Neural progenitor cell (in vitro differentiated cells): Measurements from ENCODE around the gene SIGMAR1. TPM values are rescaled to one million over a fixed set of nuclear protein-coding genes. Genes with fewer than 3 reads are reported as not detected.

ENCODE experiments used
- DNase-seq: peaks from one replicate; pipeline ENCODE4 v3.0.0-alpha.2; 2016; ENCODE audit warnings: low spot score
- H2AFZ ChIP-seq: fragments of 200-600 bp; sonication (generic); replicated peaks from 2 replicates; pipeline ENCODE4 v1.6.1; 2016; ENCODE audit warnings: antibody characterized with exemption
- H3F3A ChIP-seq: fragments of 200-600 bp; sonication (generic); 2 replicates; pipeline ENCODE4 v1.6.1; 2016; ENCODE audit warnings: antibody characterized with exemption, low read depth
- H3K27ac ChIP-seq: fragments of 200-600 bp; sonication (generic); 2 replicates; pipeline ENCODE4 v1.5.1; 2016; ENCODE audit warnings: mild to moderate bottlenecking
- H3K27me3 ChIP-seq: fragments of 200-600 bp; sonication (generic); 2 replicates; pipeline ENCODE4 v1.6.1; 2016; ENCODE audit warnings: mild to moderate bottlenecking, moderate library complexity
- H3K36me3 ChIP-seq: fragments of 200-600 bp; sonication (generic); 2 replicates; pipeline ENCODE4 v1.5.1; 2016
- H3K4me1 ChIP-seq: fragments of 200-600 bp; sonication (generic); 2 replicates; pipeline ENCODE4 v1.6.1; 2016; ENCODE audit warnings: mixed run types
- H3K4me2 ChIP-seq: fragments of 200-600 bp; sonication (generic); 2 replicates; pipeline ENCODE4 v1.6.1; 2016
- H3K4me3 ChIP-seq: fragments of 200-600 bp; sonication (generic); 2 replicates; pipeline ENCODE4 v1.5.1; 2016
- H3K79me2 ChIP-seq: fragments of 200-600 bp; sonication (generic); 2 replicates; pipeline ENCODE4 v1.6.1; 2016; ENCODE audit warnings: low read depth
- H3K9ac ChIP-seq: fragments of 200-600 bp; sonication (generic); 2 replicates; pipeline ENCODE4 v1.6.1; 2016
- H3K9me3 ChIP-seq: fragments of 200-600 bp; sonication (generic); 2 replicates; pipeline ENCODE4 v1.5.1; 2016; ENCODE audit warnings: low read depth
- H4K20me1 ChIP-seq: fragments of 200-600 bp; sonication (generic); 2 replicates; pipeline ENCODE4 v1.6.1; 2016; ENCODE audit warnings: low read depth
- H3K27ac Mint-ChIP-seq: 3 replicates; pipeline ENCODE4 v1.8.0; 2021; ENCODE audit warnings: mixed read lengths
- H3K27me3 Mint-ChIP-seq: 2 replicates; pipeline ENCODE4 v1.8.0; 2022; ENCODE audit warnings: low read depth, mild to moderate bottlenecking, inconsistent platforms, moderate library complexity, mixed read lengths; ENCODE audit not compliant: insufficient read depth
- H3K36me3 Mint-ChIP-seq: 3 replicates; pipeline ENCODE4 v1.8.0; 2021; ENCODE audit warnings: mixed read lengths
- H3K4me1 Mint-ChIP-seq: 3 replicates; pipeline ENCODE4 v1.8.0; 2021; ENCODE audit warnings: mixed read lengths
- H3K4me3 Mint-ChIP-seq: 3 replicates; pipeline ENCODE4 v1.8.0; 2021; ENCODE audit warnings: mild to moderate bottlenecking, moderate library complexity, mixed read lengths
- H3K9me3 Mint-ChIP-seq: 3 replicates; pipeline ENCODE4 v1.8.0; 2020; ENCODE audit warnings: mixed read lengths
- EZH2 ChIP-seq: fragments of 200-600 bp; sonication (generic); IDR thresholded peaks from 2 replicates; pipeline ENCODE4 v1.6.1; 2017; ENCODE audit warnings: antibody characterized with exemption, mild to moderate bottlenecking, moderate library complexity
- EZH2phosphoT487 ChIP-seq: fragments of 200-600 bp; sonication (generic); IDR thresholded peaks from 2 replicates; pipeline ENCODE4 v1.6.1; 2017; ENCODE audit warnings: antibody characterized with exemption
- total RNA-seq: library from RNA; depleted of rRNA; stranded (reverse); fragments of >200 nt; gene quantifications from 2 replicates; pipeline ENCODE4 v1.2.3, GENCODE V29; 2015; ENCODE audit warnings: low replicate concordance
- TF ChIP-seq, protein P1 (sequence below): fragments of 200-600 bp; sonication (generic); IDR thresholded peaks from 2 replicates; pipeline ENCODE4 v1.5.1; 2017; ENCODE audit warnings: antibody characterized with exemption, mild to moderate bottlenecking

SIGMAR1 gene
- total RNA-seq: 37.8 and 108 TPM in 2 replicates

DNA sequence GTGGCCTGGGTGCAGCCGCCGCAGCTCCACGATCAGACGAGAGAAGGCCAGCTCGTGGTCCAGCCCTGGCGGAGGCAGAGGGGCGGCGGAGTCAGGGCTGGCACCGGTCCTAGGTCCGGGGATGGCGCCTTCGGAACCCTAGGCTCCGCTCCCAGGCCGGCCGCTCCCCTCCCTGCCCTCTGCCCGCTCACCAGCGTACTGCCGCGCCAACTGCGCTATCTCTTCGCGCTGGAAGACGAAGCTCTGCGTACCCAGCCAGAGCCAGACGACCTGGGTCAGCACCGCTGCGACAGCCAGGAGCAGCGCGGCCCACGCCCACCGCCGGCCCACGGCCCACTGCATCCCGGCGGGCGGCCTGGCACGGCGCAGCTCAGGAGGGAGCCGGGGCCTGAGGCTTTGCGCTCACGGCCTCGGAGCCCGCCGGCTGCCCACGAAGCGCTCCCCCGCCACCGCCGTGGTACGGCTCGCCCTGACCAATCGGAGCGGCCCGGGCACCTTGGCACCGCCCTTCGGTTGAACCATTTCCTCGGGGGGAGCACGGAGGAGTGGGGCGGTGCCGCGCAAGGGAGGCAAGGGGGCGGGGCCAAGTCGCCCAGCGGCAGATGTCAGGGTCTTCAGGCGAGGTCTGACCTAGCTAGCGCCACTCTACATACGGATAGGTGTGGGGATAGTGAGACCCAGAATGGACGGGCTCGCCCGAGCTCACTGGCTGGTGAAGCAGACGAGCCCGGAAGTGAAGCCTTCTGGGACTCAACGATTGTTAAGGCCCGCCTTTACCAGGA is at the start of gene SIGMAR1:
SIGMAR1 (minus strand) TSS at position 432 of the 782 bp plus-strand sequence; CDS start at position 342, 90 bp downstream.
- H3K27ac Mint-ChIP-seq: peak within 1 kb of the TSS; percentile 24
- peaks cover 24% of the 10 kb centered on the region for H3K4me1 Mint-ChIP-seq
- Histone ChIP-seq H3K36me3 (no peaks in the 10 kb centered on the region), H3K4me3 (peak within 1 kb of the TSS; percentile 55), H3K9me3 (no peaks in the 10 kb centered on the region), H2AFZ (peak within 1 kb of the TSS; percentile 80), H3K27ac (no peak within 1 kb of the TSS), H3K27me3 (peaks cover 5% of the 10 kb centered on the region), H3K4me2 (peak within 1 kb of the TSS; percentile 83), H3K9ac (peak within 1 kb of the TSS; percentile 4), H3K79me2 (peaks cover 15% of the 10 kb centered on the region), H4K20me1 (peaks cover 17% of the 10 kb centered on the region), H3F3A (peaks cover 34% of the 10 kb centered on the region), H3K4me1 (peaks cover 21% of the 10 kb centered on the region)
- no peaks in the 10 kb centered on the region for H3K9me3 Mint-ChIP-seq
- no peak for TF ChIP-seq EZH2
- TF ChIP-seq, protein P1, sequence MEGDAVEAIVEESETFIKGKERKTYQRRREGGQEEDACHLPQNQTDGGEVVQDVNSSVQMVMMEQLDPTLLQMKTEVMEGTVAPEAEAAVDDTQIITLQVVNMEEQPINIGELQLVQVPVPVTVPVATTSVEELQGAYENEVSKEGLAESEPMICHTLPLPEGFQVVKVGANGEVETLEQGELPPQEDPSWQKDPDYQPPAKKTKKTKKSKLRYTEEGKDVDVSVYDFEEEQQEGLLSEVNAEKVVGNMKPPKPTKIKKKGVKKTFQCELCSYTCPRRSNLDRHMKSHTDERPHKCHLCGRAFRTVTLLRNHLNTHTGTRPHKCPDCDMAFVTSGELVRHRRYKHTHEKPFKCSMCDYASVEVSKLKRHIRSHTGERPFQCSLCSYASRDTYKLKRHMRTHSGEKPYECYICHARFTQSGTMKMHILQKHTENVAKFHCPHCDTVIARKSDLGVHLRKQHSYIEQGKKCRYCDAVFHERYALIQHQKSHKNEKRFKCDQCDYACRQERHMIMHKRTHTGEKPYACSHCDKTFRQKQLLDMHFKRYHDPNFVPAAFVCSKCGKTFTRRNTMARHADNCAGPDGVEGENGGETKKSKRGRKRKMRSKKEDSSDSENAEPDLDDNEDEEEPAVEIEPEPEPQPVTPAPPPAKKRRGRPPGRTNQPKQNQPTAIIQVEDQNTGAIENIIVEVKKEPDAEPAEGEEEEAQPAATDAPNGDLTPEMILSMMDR: peak; percentile 5
- no peak for TF ChIP-seq EZH2phosphoT487
- DNase-seq: peak; percentile 96
- peaks cover 2% of the 10 kb centered on the region for H3K36me3 Mint-ChIP-seq
- H3K27me3 Mint-ChIP-seq: peaks cover 8% of the 10 kb centered on the region
- peak within 1 kb of the TSS; percentile 91 for H3K4me3 Mint-ChIP-seq

DNA sequence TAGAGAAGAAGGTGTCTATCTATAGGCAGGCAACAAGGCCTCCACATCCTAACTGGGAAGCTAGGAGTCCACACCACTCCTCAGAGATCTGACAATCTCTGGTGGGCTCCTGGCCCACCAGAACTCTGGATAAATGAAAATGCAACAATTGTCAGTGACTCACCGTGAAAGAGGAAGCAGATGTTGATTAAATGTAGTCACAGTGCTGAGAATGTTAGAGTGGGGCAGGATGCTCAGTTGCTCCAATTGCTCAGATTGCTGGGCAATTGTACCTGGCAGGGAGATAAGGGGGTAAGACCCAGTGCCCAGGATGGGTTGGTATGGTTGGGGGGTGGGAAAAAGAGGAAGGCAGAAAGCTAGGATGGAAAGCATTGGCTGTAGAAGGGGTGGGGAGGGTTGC is 49.1 kb upstream of the SIGMAR1 start:
- Histone ChIP-seq H3K27me3 (no peaks in the 10 kb centered on the region), H2AFZ (no peak overlapping the region), H3K27ac (no peak overlapping the region), H3K4me2 (no peak overlapping the region), H3K9ac (no peak overlapping the region), H3K9me3 (no peaks in the 10 kb centered on the region), H3K4me1 (no peaks in the 10 kb centered on the region), H3K36me3 (no peaks in the 10 kb centered on the region), H4K20me1 (no peaks in the 10 kb centered on the region), H3K79me2 (no peaks in the 10 kb centered on the region), H3F3A (no peaks in the 10 kb centered on the region), H3K4me3 (no peak overlapping the region)
- no peak for TF ChIP-seq EZH2
- TF ChIP-seq, protein P1: no peak
- TF ChIP-seq EZH2phosphoT487: no peak
- peaks cover 11% of the 10 kb centered on the region for H3K27me3 Mint-ChIP-seq
- H3K9me3 Mint-ChIP-seq: no peaks in the 10 kb centered on the region
- no peak for DNase-seq
- H3K4me3 Mint-ChIP-seq: no peak overlapping the region
- peaks cover 18% of the 10 kb centered on the region for H3K4me1 Mint-ChIP-seq
- H3K27ac Mint-ChIP-seq: peak overlapping the region; percentile 47
- peaks cover 3% of the 10 kb centered on the region for H3K36me3 Mint-ChIP-seq

DNA sequence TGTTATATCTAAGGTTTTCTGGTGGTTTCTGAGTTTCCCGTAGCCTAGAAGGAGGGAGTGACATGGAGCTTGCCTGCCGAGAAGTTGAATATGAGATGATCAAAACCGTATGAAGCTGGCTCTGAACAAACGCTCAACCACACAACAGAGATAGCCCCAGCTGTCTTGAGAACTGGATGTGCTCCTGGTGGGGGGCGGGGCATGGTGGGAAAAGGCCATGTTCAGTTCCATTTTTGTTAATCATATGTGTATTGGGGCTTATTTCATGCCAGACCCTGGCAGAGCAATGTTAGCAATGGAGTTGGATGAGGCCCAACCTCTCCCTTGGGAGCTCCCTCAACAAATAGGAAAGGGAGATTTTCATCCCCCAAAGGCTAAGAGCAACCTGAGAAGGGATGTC is 48.6 kb upstream of the SIGMAR1 start:
- H3K36me3 Mint-ChIP-seq: peaks cover 3% of the 10 kb centered on the region
- TF ChIP-seq, protein P1: no peak
- no peak for TF ChIP-seq EZH2phosphoT487
- no peak for TF ChIP-seq EZH2
- no peak overlapping the region for H3K4me2 ChIP-seq

More for the DNA sequence above, 48.6 kb upstream of the SIGMAR1 start:
- Histone ChIP-seq H3K9me3 (no peaks in the 10 kb centered on the region), H3K27me3 (no peaks in the 10 kb centered on the region), H3K79me2 (no peaks in the 10 kb centered on the region), H3K27ac (no peak overlapping the region), H3K36me3 (no peaks in the 10 kb centered on the region), H3K9ac (no peak overlapping the region), H3F3A (no peaks in the 10 kb centered on the region), H4K20me1 (no peaks in the 10 kb centered on the region), H2AFZ (no peak overlapping the region), H3K4me1 (no peaks in the 10 kb centered on the region), H3K4me3 (no peak overlapping the region)
- no peak for DNase-seq
- H3K4me3 Mint-ChIP-seq: no peak overlapping the region
- peaks cover 18% of the 10 kb centered on the region for H3K4me1 Mint-ChIP-seq
- H3K27ac Mint-ChIP-seq: no peak overlapping the region
- H3K9me3 Mint-ChIP-seq: no peaks in the 10 kb centered on the region
- peaks cover 11% of the 10 kb centered on the region for H3K27me3 Mint-ChIP-seq
